RKO (cell line): ENCODE data around the gene TRPC1.
A peak's percentile ranks its signal among the peaks of the same experiment; 100 is the strongest.
"Not testable (repeated sequence)": the region's sequence is repeated elsewhere in the genome, so short reads cannot be mapped to it uniquely, and the experiment has no call there.

Source experiments
- DNase-seq: peaks from one replicate; pipeline ENCODE4 v3.0.0-alpha.2; 2016; ENCODE audit warnings: low spot score

TRPC1 gene

GRCh38 chr3:142723968-142724681 is at the start of gene TRPC1:
TSS of gene TRPC1 (plus strand) at chr3:142724034. CDS start at chr3:142724560, 526 bp downstream.
- DNase-seq, result peak; percentile 74

- no peak for DNase-seq
These were observed 47.7 kb upstream of the TRPC1 start for GRCh38 chr3:142676151-142676550.

- DNase-seq, result no peak
These were observed 43.1 kb upstream of the TRPC1 start for GRCh38 chr3:142680710-142681109.

GRCh38 chr3:142690613-142691012 is 33.2 kb upstream of the TRPC1 start:
- no peak for DNase-seq

GRCh38 chr3:142691527-142691926 is 32.3 kb upstream of the TRPC1 start:
- no peak for DNase-seq

- DNase-seq, result no peak
These were observed 30.5 kb upstream of the TRPC1 start for GRCh38 chr3:142693136-142693853.

- DNase-seq, result no peak
These were observed 29.6 kb upstream of the TRPC1 start for GRCh38 chr3:142694225-142694624.

- peak; percentile 1 for DNase-seq
These were observed 18.6 kb upstream of the TRPC1 start for GRCh38 chr3:142705198-142705597.

- DNase-seq, result no peak
These were observed 17.3 kb upstream of the TRPC1 start for GRCh38 chr3:142706321-142707127.

- no peak for DNase-seq
These were observed 14.6 kb upstream of the TRPC1 start for GRCh38 chr3:142709207-142709606.

GRCh38 chr3:142714882-142715281 is 9.0 kb upstream of the TRPC1 start:
- DNase-seq, result not testable (repeated sequence)

GRCh38 chr3:142716102-142716501 is 7.7 kb upstream of the TRPC1 start:
- no peak for DNase-seq

GRCh38 chr3:142723665-142723967 is 218 bp upstream of the TRPC1 start:
- DNase-seq, result no peak

GRCh38 chr3:142724682-142725356 is 985 bp downstream of the TRPC1 start:
- DNase-seq, result no peak

GRCh38 chr3:142725357-142725739 is 1.5 kb downstream of the TRPC1 start:
- DNase-seq, result no peak

GRCh38 chr3:142726017-142726416 is 2.2 kb downstream of the TRPC1 start:
- no peak for DNase-seq

GRCh38 chr3:142732066-142732465 is 8.2 kb downstream of the TRPC1 start:
- no peak for DNase-seq

GRCh38 chr3:142734834-142735233 is 11.0 kb downstream of the TRPC1 start:
- no peak for DNase-seq

- no peak for DNase-seq
These were observed 11.6 kb downstream of the TRPC1 start for GRCh38 chr3:142735462-142735861.

- DNase-seq, result no peak
These were observed 14.6 kb downstream of the TRPC1 start for GRCh38 chr3:142738396-142738795.

GRCh38 chr3:142746646-142747045 is 22.8 kb downstream of the TRPC1 start:
- no peak for DNase-seq

GRCh38 chr3:142750531-142750930 is 26.7 kb downstream of the TRPC1 start:
- not testable (repeated sequence) for DNase-seq
